HepG2 (cell line): ENCODE results near the gene TLE1. TPM values are rescaled to one million over a fixed set of nuclear protein-coding genes. Genes with fewer than 3 reads are reported as not detected.

Experiments used
- AKNA ChIP-seq: sonication (generic); formaldehyde crosslinking; IDR thresholded peaks from 2 replicates; pipeline ENCODE4 v1.4.0; 2020; ENCODE audit warnings: missing genetic modification reagents, borderline replicate concordance
- ELF1 ChIP-seq: sonication (generic); formaldehyde crosslinking; IDR thresholded peaks from 2 replicates; pipeline ENCODE4 v1.4.0; 2020; ENCODE audit warnings: missing genetic modification reagents
- ESRRA ChIP-seq: sonication (generic); formaldehyde crosslinking; IDR thresholded peaks from 2 replicates; pipeline ENCODE4 v1.5.1; 2020; ENCODE audit warnings: mild to moderate bottlenecking, low read depth, missing genetic modification reagents
- FIP1L1 ChIP-seq: fragments of 200-400 bp; formaldehyde crosslinking; IDR thresholded peaks from 2 replicates; pipeline ENCODE4 v1.6.1; 2018; ENCODE audit warnings: low read depth, mild to moderate bottlenecking, low read length, moderate library complexity, borderline replicate concordance; ENCODE audit not compliant: insufficient read depth
- IKZF1 ChIP-seq: fragments of 450-650 bp; IDR thresholded peaks from 2 replicates; pipeline ENCODE4 v1.7.1; 2016
- KLF13 ChIP-seq: sonication (generic); formaldehyde crosslinking; IDR thresholded peaks from 2 replicates; pipeline ENCODE4 v1.4.0; 2020; ENCODE audit warnings: mild to moderate bottlenecking, missing genetic modification reagents
- POLR2A ChIP-seq, 2 experiments: IDR thresholded peaks; 2 replicates each; pipeline ENCODE4 v1.6.1; 2011; ENCODE audit warnings: low read depth in 2 of 2, low read length in 2 of 2, mild to moderate bottlenecking in 1 of 2, moderate library complexity in 1 of 2; ENCODE audit not compliant: insufficient read depth in 1 of 2
- TBP ChIP-seq: sonication (generic); formaldehyde crosslinking; IDR thresholded peaks from 2 replicates; pipeline ENCODE4 v1.5.0; 2020; ENCODE audit warnings: missing genetic modification reagents
- TMF1 ChIP-seq: sonication (generic); formaldehyde crosslinking; IDR thresholded peaks from 2 replicates; pipeline ENCODE4 v1.8.1; 2022; ENCODE audit warnings: low read depth, missing genetic modification reagents
- ZBTB4 ChIP-seq: sonication (generic); formaldehyde crosslinking; IDR thresholded peaks from 2 replicates; pipeline ENCODE4 v1.4.0; 2020; ENCODE audit warnings: missing genetic modification reagents, mild to moderate bottlenecking, borderline replicate concordance
- ZKSCAN5 ChIP-seq: sonication (generic); formaldehyde crosslinking; IDR thresholded peaks from 2 replicates; pipeline ENCODE4 v1.5.1; 2020; ENCODE audit warnings: mild to moderate bottlenecking, missing genetic modification reagents
- ZNF512 ChIP-seq: sonication (generic); formaldehyde crosslinking; IDR thresholded peaks from 2 replicates; pipeline ENCODE4 v1.4.0; 2020; ENCODE audit warnings: mild to moderate bottlenecking, missing genetic modification reagents
- ZNF550 ChIP-seq: sonication (generic); formaldehyde crosslinking; IDR thresholded peaks from 2 replicates; pipeline ENCODE4 v1.4.0; 2020; ENCODE audit warnings: mild to moderate bottlenecking, missing genetic modification reagents, borderline replicate concordance
- ZNF598 ChIP-seq: sonication (generic); formaldehyde crosslinking; IDR thresholded peaks from 2 replicates; pipeline ENCODE4 v1.5.1; 2020; ENCODE audit warnings: mild to moderate bottlenecking, missing genetic modification reagents, borderline replicate concordance
- ZNF724P ChIP-seq: sonication (generic); formaldehyde crosslinking; IDR thresholded peaks from 2 replicates; pipeline ENCODE4 v1.8.0; 2022; ENCODE audit warnings: missing genetic modification reagents, borderline replicate concordance
- polyA plus RNA-seq, 8 experiments: library from polyadenylated mRNA; depleted of rRNA in 3 of 8; stranded (reverse) in 7 of 8; unstranded in 1 of 8; fragments of >200 nt; fragmentation: Illumina TruSeq in 4 of 8; extraction: Trizol in 4 of 8; gene quantifications; 2 replicates each; pipeline versions ENCODE4 v1.2.1 to v1.2.3, GENCODE V29; 2011 to 2016; ENCODE audit warnings: low read depth in 4 of 8, missing spikeins in 1 of 8, mixed read lengths in 1 of 8; ENCODE audit not compliant: insufficient read depth in 1 of 8
- total RNA-seq, 5 experiments: library from RNA; depleted of rRNA; stranded (reverse); fragments of >200 nt; fragmentation: Illumina TruSeq; extraction: Trizol; gene quantifications; 2 replicates each; pipeline ENCODE4 v1.2.3, GENCODE V29; 2016; ENCODE audit warnings: low read depth in 1 of 5
- TF ChIP-seq, protein P1 (sequence below): sonication (generic); formaldehyde crosslinking; IDR thresholded peaks from 2 replicates; pipeline ENCODE4 v1.5.0; 2020; ENCODE audit warnings: missing genetic modification reagents
- TF ChIP-seq, protein P2 (sequence below): sonication (generic); formaldehyde crosslinking; IDR thresholded peaks from 2 replicates; pipeline ENCODE4 v1.4.0; 2020; ENCODE audit warnings: missing genetic modification reagents; ENCODE audit errors: not compliant biosample characterization

The TLE1 gene
- total and polyA plus RNA-seq, 2 of the 13 experiments (the other 11 are each of a cell fraction or from before 2014, with no cell fraction given): 35.9 to 109 TPM

DNA sequence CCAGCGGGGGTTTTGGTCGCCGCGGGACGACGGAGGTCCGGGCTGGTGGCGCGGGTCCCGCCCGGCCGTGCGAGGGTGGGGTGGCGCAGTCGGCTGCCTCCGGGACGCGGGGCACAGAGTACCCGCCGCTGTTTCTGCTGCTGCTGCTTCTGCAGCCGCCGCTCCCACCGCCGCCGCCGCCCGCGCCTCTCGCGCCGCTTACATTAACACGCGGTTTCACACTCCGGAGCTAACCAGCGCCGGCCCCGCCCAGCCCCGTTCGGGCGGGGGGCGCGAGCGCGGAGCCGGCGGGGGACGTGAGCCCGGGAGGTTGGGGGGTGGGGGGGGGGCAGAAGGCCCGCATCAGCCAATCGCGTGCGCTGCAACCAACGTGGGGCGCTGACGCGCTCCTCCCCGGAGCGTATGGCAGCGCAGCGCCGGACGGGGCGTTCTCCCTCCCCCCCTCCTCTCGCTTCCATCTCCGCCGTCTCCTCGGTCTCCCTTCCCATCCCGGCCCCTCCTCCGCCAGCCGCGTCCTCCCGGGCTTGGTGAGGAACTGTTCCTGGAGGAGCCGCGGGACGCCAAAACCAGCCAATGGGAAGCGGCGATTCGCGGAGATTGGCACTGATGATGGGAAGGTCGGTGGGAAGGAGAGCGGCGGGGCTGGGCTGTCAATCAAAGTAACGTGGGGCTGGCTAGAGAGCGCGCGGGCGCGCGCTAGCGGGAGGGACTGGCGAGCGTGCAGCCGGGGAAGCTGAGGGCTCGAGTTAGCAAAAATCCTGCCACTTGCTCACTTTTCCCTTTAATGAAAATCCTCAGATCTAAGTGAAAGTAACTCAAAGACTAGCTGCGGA, at the start of gene TLE1 (continued):
- TF ChIP-seq FIP1L1 (no peak), ZNF598 (CRISPR knock-in tag) (no peak), TBP (CRISPR knock-in tag) (0 out of 2 replicates have a peak, but pooled peaks have one; percentile 65), ESRRA (CRISPR knock-in tag) (peak; percentile 67), POLR2A (IDR thresholded peaks at IDR 0.05; ENCODE audit: insufficient read depth in 1 of 2, low read depth in 2 of 2, low read length in 2 of 2) (peak; percentile 42 to 82; a peak in 3 of 4 replicates), AKNA (CRISPR knock-in tag) (0 out of 2 replicates have a peak, but pooled peaks have one; percentile 60), ZNF550 (no peak), ZKSCAN5 (CRISPR knock-in tag) (no peak), TMF1 (CRISPR knock-in tag) (peak; percentile 85; the same call in 1 of the 2 replicates), IKZF1 (no peak), ZNF724P (CRISPR knock-in tag) (no peak), ZNF512 (CRISPR knock-in tag) (no peak), KLF13 (no peak), ELF1 (peak; percentile 71), ZBTB4 (CRISPR knock-in tag) (no peak; the same call in 1 of the 2 replicates)
- TF ChIP-seq, protein P1, sequence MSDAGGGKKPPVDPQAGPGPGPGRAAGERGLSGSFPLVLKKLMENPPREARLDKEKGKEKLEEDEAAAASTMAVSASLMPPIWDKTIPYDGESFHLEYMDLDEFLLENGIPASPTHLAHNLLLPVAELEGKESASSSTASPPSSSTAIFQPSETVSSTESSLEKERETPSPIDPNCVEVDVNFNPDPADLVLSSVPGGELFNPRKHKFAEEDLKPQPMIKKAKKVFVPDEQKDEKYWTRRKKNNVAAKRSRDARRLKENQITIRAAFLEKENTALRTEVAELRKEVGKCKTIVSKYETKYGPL: no peak
- TF ChIP-seq, protein P2, sequence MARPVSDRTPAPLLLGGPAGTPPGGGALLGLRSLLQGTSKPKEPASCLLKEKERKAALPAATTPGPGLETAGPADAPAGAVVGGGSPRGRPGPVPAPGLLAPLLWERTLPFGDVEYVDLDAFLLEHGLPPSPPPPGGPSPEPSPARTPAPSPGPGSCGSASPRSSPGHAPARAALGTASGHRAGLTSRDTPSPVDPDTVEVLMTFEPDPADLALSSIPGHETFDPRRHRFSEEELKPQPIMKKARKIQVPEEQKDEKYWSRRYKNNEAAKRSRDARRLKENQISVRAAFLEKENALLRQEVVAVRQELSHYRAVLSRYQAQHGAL: peak; percentile 74
